GM23338 (cell line): ENCODE results near the gene ITIH4. TPM values are rescaled to one million over a fixed set of nuclear protein-coding genes. Genes with fewer than 3 reads are reported as not detected.

Experiments used
- ATAC-seq: fragments of 200-7000 bp; cut with Tn5 transposase; 3 replicates; pipeline ENCODE4 v1.9.1; 2020
- DNase-seq: peaks from one replicate; pipeline ENCODE4 v3.0.0-alpha.2; 2015; ENCODE audit warnings: low spot score
- H2AFZ ChIP-seq: fragments of 200-600 bp; sonication (generic); 2 replicates; pipeline ENCODE4 v1.8.0; 2016; ENCODE audit warnings: antibody characterized with exemption, mild to moderate bottlenecking, moderate library complexity
- H3F3A ChIP-seq: fragments of 200-600 bp; sonication (generic); replicated peaks from 2 replicates; pipeline ENCODE4 v1.8.0; 2017; ENCODE audit warnings: antibody characterized with exemption, mixed run types, low read depth
- H3K27ac ChIP-seq: fragments of 200-600 bp; sonication (generic); 2 replicates; pipeline ENCODE4 v1.6.1; 2016; ENCODE audit warnings: low read depth
- H3K27me3 ChIP-seq: fragments of 200-600 bp; sonication (generic); 2 replicates; pipeline ENCODE4 v1.8.0; 2016; ENCODE audit warnings: mild to moderate bottlenecking, mixed run types, moderate library complexity; ENCODE audit not compliant: insufficient read depth
- H3K36me3 ChIP-seq: fragments of 200-600 bp; sonication (generic); 2 replicates; pipeline ENCODE4 v1.8.0; 2016; ENCODE audit warnings: mild to moderate bottlenecking; ENCODE audit not compliant: insufficient read depth
- H3K4me1 ChIP-seq: fragments of 200-600 bp; sonication (generic); 2 replicates; pipeline ENCODE4 v1.8.0; 2016; ENCODE audit warnings: mild to moderate bottlenecking, moderate library complexity; ENCODE audit not compliant: insufficient read depth
- H3K4me2 ChIP-seq: fragments of 200-600 bp; sonication (generic); 2 replicates; pipeline ENCODE4 v1.7.1; 2017; ENCODE audit warnings: mixed run types
- H3K4me3 ChIP-seq: fragments of 200-600 bp; sonication (generic); 2 replicates; pipeline ENCODE4 v1.6.1; 2016; ENCODE audit warnings: mixed run types
- H3K79me2 ChIP-seq: fragments of 200-600 bp; sonication (generic); replicated peaks from 2 replicates; pipeline ENCODE4 v1.8.0; 2017; ENCODE audit warnings: mild to moderate bottlenecking; ENCODE audit not compliant: insufficient read depth
- H3K9me2 ChIP-seq: fragments of 200-600 bp; sonication (generic); 2 replicates; pipeline ENCODE4 v1.8.0; 2017; ENCODE audit not compliant: insufficient read depth
- H4K20me1 ChIP-seq: fragments of 200-600 bp; sonication (generic); replicated peaks from 2 replicates; pipeline ENCODE4 v1.8.0; 2017; ENCODE audit warnings: mild to moderate bottlenecking; ENCODE audit not compliant: insufficient read depth
- H3K27ac Mint-ChIP-seq: 2 replicates; pipeline ENCODE4 v1.8.0; 2020; ENCODE audit warnings: inconsistent platforms, mild to moderate bottlenecking, moderate library complexity, mixed read lengths
- H3K27me3 Mint-ChIP-seq: 3 replicates; pipeline ENCODE4 v1.8.0; 2022; ENCODE audit warnings: low read depth, mild to moderate bottlenecking, moderate library complexity, mixed read lengths, inconsistent platforms; ENCODE audit not compliant: insufficient read depth, poor library complexity
- H3K36me3 Mint-ChIP-seq: 3 replicates; pipeline ENCODE4 v1.8.0; 2021; ENCODE audit warnings: low read depth, mild to moderate bottlenecking, inconsistent platforms, moderate library complexity, mixed read lengths
- H3K4me1 Mint-ChIP-seq: 3 replicates; pipeline ENCODE4 v1.8.0; 2020; ENCODE audit warnings: mild to moderate bottlenecking, inconsistent platforms, mixed read lengths
- H3K4me3 Mint-ChIP-seq: 3 replicates; pipeline ENCODE4 v1.8.0; 2021; ENCODE audit warnings: moderate library complexity, mild to moderate bottlenecking, inconsistent platforms, mixed read lengths
- H3K9me3 Mint-ChIP-seq: 3 replicates; pipeline ENCODE4 v1.8.0; 2020; ENCODE audit warnings: moderate library complexity, mild to moderate bottlenecking, inconsistent platforms, mixed read lengths
- CREB1 ChIP-seq: fragments of 250-450 bp; sonication (Bioruptor Pico); IDR thresholded peaks from 2 replicates; pipeline ENCODE4 v1.5.0; 2020; ENCODE audit warnings: low read depth, mild to moderate bottlenecking, moderate library complexity
- CTCF ChIP-seq, 2 experiments: fragments of 200-600 bp in 1 of 2; sonication (generic) in 1 of 2; conservative IDR thresholded peaks; 2 replicates each; pipeline versions ENCODE4 v1.5.1 to v1.6.1; 2016 to 2017; ENCODE audit warnings: antibody characterized with exemption in 2 of 2, low read depth in 2 of 2, mild to moderate bottlenecking in 2 of 2, moderate library complexity in 1 of 2
- ETS1 ChIP-seq: IDR thresholded peaks from 2 replicates; pipeline ENCODE4 v1.6.1; 2016; ENCODE audit warnings: antibody characterized with exemption
- EZH2 ChIP-seq: fragments of 200-600 bp; sonication (generic); IDR thresholded peaks from one replicate; pipeline ENCODE4 v1.8.0; 2017; ENCODE audit warnings: antibody characterized with exemption, mild to moderate bottlenecking, low read depth; ENCODE audit not compliant: unreplicated experiment
- EZH2phosphoT487 ChIP-seq: fragments of 200-600 bp; sonication (generic); IDR thresholded peaks from one replicate; pipeline ENCODE4 v1.8.1; 2018; ENCODE audit warnings: antibody characterized with exemption; ENCODE audit not compliant: unreplicated experiment
- JUNB ChIP-seq: IDR thresholded peaks from one replicate; pipeline ENCODE4 v1.6.1; 2016; ENCODE audit warnings: antibody characterized with exemption; ENCODE audit not compliant: unreplicated experiment
- NANOG ChIP-seq: IDR thresholded peaks from 2 replicates; pipeline ENCODE4 v1.6.1; 2016; ENCODE audit warnings: antibody characterized with exemption, borderline replicate concordance
- POLR2AphosphoS5 ChIP-seq: IDR thresholded peaks from 2 replicates; pipeline ENCODE4 v1.6.1; 2016; ENCODE audit warnings: antibody characterized with exemption, low read depth
- REST ChIP-seq: IDR thresholded peaks from one replicate; pipeline ENCODE4 v1.6.1; 2018; ENCODE audit warnings: antibody characterized with exemption; ENCODE audit not compliant: unreplicated experiment
- STAT1 ChIP-seq: IDR thresholded peaks from one replicate; pipeline ENCODE4 v1.6.1; 2016; ENCODE audit warnings: antibody characterized with exemption; ENCODE audit not compliant: unreplicated experiment
- ZNF114 ChIP-seq: fragments of 250-450 bp; sonication (Bioruptor Pico); IDR thresholded peaks from 2 replicates; pipeline ENCODE4 v1.5.0; 2020; ENCODE audit warnings: mild to moderate bottlenecking, moderate library complexity
- ZNF331 ChIP-seq: fragments of 250-450 bp; sonication (Bioruptor Pico); IDR thresholded peaks from 2 replicates; pipeline ENCODE4 v1.5.0; 2020; ENCODE audit warnings: low read depth, mild to moderate bottlenecking, moderate library complexity
- ZNF462 ChIP-seq: fragments of 250-450 bp; sonication (Bioruptor Pico); IDR thresholded peaks from 2 replicates; pipeline ENCODE4 v1.5.0; 2020; ENCODE audit warnings: mild to moderate bottlenecking, moderate library complexity
- polyA plus RNA-seq: library from polyadenylated mRNA; unstranded; fragments of >200 nt; fragmentation: Nextera tagmentation; extraction: Ambion mirVana; gene quantifications from 2 replicates; pipeline ENCODE4 v1.2.1, GENCODE V29; 2016
- total RNA-seq: library from RNA; depleted of rRNA; stranded (reverse); fragments of >200 nt; shearing (Covaris generic); gene quantifications from 2 replicates; pipeline ENCODE4 v1.2.3, GENCODE V29; 2014

Gene ITIH4
- total and polyA plus RNA-seq, 2 experiments from 2014 or later = 0.82 to 1.4 TPM

- Histone ChIP-seq H3K4me3 (no peak overlapping the region), H4K20me1 (no peaks in the 10 kb centered on the region), H3K36me3 (no peaks in the 10 kb centered on the region; the same call in 1 of the 2 replicates), H3K79me2 (no peaks in the 10 kb centered on the region), H3K27me3 (no peaks in the 10 kb centered on the region), H3F3A (no peaks in the 10 kb centered on the region), H2AFZ (no peak overlapping the region), H3K9me2 (no peaks in the 10 kb centered on the region), H3K4me2 (no peak overlapping the region), H3K27ac (no peak overlapping the region), H3K4me1 (no peaks in the 10 kb centered on the region)
- no peak overlapping the region for H3K4me3 Mint-ChIP-seq
- no peaks in the 10 kb centered on the region; the same call in 2 of the 3 replicates for H3K36me3 Mint-ChIP-seq
- ATAC-seq = no peak
- H3K27ac Mint-ChIP-seq = no peak overlapping the region
- no peaks in the 10 kb centered on the region for H3K9me3 Mint-ChIP-seq
- H3K27me3 Mint-ChIP-seq = peaks cover 13% of the 10 kb centered on the region
- no peak for DNase-seq
- no peak for TF ChIP-seq NANOG
- TF ChIP-seq JUNB = no peak
- TF ChIP-seq STAT1 = no peak
- no peak for TF ChIP-seq ZNF462 (CRISPR knock-in tag)
- TF ChIP-seq ZNF114 = no peak
- no peak for TF ChIP-seq EZH2phosphoT487
- no peak for TF ChIP-seq ZNF331 (CRISPR knock-in tag)
- TF ChIP-seq EZH2 = no peak
- TF ChIP-seq CREB1 (CRISPR knock-in tag) = no peak
- no peak for TF ChIP-seq CTCF (conservative IDR thresholded peaks at IDR 0.05; ENCODE audit: low read depth in 2 of 2)
- no peak for TF ChIP-seq ETS1
- TF ChIP-seq REST = no peak
- TF ChIP-seq POLR2AphosphoS5 = no peak
- H3K4me1 Mint-ChIP-seq = peaks cover 25% of the 10 kb centered on the region
These were observed 1.2 kb upstream of the ITIH4 start for GRCh38 chr3:52831500-52832301.
